Measurements from ENCODE around the gene SLC25A21.
A peak's percentile ranks its signal among the peaks of the same experiment; 100 is the strongest.
"Not testable (repeated sequence)": the region's sequence is repeated elsewhere in the genome, so short reads cannot be mapped to it uniquely, and the experiment has no call there.

The SLC25A21 gene

GRCh38 chr14:37172024-37172869 lies at the start of gene SLC25A21:
SLC25A21 (minus strand) TSS chr14:37172606.
- DNase-seq (ENCODE audit: insufficient read length, low spot score) (peak; percentile 76), FAIRE-seq (peak; percentile 87)

DNA sequence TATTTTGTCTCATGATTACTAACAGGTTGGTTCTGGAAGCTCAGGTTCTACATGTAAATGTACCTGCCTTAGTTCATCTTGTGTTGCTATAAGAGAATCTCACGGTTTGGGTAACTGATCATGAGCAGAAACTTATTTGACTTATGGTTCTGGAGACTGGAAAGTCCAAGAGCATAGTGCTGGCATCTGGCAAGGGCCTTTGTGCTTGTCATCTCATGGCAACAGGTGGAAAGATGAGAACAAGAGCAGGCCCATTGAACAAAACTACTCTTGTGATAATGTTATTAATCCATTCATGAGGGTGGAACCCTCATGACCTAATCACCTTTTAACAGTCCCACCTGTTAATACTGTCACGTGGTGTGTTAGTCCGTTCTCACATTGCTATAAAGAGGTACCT lies 48.7 kb upstream of the SLC25A21 start:
- no peak for DNase-seq (ENCODE audit: insufficient read length, low spot score)
- no peak for FAIRE-seq

DNA sequence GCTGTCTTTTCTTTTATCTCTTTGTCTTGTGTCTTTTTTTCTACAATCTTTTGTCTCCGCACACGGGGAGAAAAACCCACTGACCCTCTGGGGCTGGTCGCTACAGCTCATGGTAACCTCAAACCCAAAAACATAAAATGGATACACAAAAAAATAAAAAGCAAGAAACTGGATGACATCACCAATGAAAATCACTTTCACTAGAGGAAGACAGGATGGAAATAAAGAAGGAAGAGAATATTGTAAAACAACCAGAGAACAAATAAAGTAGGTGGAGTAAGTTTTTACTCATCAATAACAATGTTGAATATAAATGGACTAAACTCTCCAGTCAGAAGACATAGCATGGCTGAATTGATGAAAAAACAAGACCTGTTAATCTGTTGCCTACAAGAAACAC lies 42.9 kb upstream of the SLC25A21 start:
- FAIRE-seq (no peak), DNase-seq (ENCODE audit: insufficient read length, low spot score) (no peak)

DNA sequence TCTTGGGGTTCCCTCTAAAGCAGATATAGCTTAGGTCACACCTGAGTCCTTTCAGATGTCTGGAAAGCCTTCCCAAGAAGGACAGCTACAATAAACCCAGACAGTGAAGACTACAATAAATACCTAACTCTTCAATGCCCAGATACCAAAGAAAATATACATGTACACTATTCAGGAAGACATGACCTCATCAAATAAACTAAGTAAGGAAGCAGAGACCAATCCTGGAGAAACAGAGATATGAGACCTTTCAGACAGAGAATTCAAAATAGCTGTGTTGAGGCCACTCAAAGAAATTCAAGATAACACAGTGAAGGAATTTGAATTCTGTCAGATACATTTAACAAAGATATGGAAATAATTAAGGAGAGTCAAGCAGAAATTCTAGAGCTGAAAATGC lies 40.6 kb upstream of the SLC25A21 start:
- no peak for FAIRE-seq
- no peak for DNase-seq (ENCODE audit: insufficient read length, low spot score)

DNA sequence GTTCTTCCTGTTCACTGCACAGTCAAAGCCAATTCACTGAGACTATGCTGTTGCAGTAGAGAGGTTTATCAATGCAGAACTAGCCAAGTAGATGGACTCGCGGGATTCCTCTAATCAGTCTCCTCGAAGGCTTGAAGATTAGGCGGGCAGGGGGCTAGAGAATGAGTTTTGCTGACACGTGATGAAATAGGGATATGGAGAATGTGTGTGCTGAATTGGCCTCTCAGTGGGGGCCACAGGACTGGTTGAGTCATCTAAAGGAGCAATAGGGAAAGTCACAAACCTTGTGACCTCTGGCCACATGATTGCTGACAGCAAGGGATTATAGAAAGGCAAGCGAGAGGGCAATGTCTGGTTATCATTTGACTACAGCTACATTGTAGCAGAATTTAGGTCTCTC lies 38.0 kb upstream of the SLC25A21 start:
- no peak for DNase-seq (ENCODE audit: insufficient read length, low spot score)
- FAIRE-seq: no peak

DNA sequence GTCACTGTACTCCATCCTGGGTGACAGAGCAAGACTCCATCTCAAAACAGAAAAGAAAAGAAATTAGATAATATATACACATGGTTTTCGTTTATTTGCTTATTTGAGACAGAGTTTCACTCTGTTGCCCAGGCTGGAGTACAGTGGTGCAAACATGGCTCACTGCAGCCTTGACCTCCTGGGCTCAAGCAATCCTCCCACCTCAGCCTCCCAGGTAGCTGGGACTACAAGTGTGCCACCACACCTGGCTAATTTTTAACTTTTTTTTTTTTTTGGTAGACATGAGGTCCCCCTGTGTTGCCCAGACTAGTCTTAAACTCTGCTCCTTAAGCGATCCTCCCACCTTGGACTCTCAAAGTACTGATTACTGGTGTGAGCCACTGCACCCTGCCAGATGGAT lies 37.2 kb upstream of the SLC25A21 start:
- not testable (repeated sequence) for FAIRE-seq

DNA sequence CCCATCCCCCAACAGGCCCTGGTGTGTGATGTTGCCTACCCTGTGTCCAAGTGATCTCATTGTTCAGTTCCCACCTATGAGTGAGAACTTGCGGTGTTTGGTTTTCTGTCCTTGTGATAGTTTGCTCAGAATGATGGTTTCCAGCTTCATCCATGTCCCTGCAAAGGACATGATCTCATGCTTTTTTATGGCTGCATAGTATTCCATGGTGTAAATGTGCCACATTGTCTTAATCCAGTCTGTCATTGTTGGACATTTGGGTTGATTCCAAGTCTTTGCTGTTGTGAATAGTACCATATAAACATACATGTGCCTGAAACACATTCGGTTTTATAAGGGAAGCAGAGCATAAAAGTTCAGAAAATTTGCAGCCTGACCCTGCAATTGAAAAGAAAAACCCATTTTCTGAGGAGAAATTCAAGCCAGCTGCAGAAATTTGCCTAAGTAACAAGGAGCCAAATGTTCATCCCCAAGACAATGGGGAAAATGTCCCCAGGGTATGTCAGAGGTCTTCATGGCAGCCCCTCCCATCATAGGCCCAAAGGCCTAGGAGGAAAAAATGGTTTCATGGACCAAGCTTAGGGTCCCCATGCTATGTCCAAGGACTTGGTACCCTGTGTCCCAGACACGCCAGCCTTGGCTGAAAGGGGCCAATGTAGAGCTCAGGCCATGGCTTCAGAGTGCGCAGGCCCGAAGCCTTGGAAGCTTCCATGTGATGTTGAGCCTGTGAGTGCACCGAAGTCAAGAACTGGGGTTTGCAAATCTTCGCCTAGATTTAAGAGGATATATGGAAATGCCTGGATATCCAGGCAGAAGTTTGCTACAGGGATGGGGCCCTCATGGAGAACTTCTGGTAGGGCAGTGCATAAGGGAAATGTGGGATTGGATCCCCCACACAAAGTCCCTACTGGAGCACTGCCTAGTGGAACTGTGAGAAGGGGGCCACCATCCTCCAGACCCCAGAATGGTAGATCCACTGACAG lies 33.5 kb upstream of the SLC25A21 start:
- not testable (repeated sequence) for DNase-seq (ENCODE audit: insufficient read length, low spot score); FAIRE-seq

More for the DNA sequence above, 37.2 kb upstream of the SLC25A21 start:
- not testable (repeated sequence) for DNase-seq (ENCODE audit: insufficient read length, low spot score)

DNA sequence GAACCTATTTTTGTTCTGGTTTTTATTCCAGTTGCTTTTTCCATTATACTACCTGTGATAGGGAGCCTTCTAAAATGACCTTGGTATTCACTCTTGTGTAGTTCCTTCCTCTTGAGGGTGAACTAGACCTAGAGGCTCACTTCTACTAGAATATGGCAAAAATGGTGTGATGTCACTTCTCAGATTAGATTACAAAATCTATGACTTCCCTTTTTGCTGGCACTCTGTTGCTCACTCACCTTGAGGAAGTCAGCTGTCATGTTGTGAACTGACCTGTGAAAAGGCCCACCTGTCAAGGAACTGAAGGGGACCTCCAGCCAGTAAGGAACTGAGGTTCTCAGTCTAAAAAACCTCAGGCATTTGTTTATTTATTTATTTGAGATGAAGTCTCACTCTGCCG lies 31.0 kb upstream of the SLC25A21 start:
- DNase-seq (ENCODE audit: insufficient read length, low spot score) (no peak), FAIRE-seq (no peak)

GRCh38 chr14:37202812-37203211 lies 30.4 kb upstream of the SLC25A21 start:
- DNase-seq (ENCODE audit: insufficient read length, low spot score): no peak
- no peak for FAIRE-seq

GRCh38 chr14:37202265-37202664 lies 29.9 kb upstream of the SLC25A21 start:
- no peak for DNase-seq (ENCODE audit: insufficient read length, low spot score)
- FAIRE-seq: no peak

GRCh38 chr14:37201724-37202123 lies 29.3 kb upstream of the SLC25A21 start:
- FAIRE-seq: no peak
- no peak for DNase-seq (ENCODE audit: insufficient read length, low spot score)

- no peak for DNase-seq (ENCODE audit: insufficient read length, low spot score)
Observed at GRCh38 chr14:37198907-37199306, 26.5 kb upstream of the SLC25A21 start.

DNA sequence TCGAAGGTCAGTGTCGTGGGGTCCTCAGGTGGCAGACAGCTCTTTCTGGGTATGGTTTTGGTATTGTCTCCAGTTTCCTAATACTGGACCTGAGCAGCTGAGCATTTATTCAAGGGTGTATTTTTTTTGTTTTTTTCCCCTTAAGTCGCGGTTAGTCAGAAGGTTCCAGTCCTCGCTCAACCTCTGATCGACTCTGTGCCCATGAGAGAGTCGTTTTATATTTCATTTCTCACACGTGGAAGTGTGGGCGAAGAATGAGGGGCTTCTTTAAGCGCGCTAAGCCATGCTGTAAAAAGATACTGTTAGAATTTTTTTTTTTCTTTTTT lies 25.8 kb upstream of the SLC25A21 start:
- DNase-seq (ENCODE audit: insufficient read length, low spot score) (no peak), FAIRE-seq (no peak)

More at GRCh38 chr14:37198907-37199306, 26.5 kb upstream of the SLC25A21 start:
- no peak for FAIRE-seq

- DNase-seq (ENCODE audit: insufficient read length, low spot score) (peak; percentile 82), FAIRE-seq (peak; percentile 81)
Observed at GRCh38 chr14:37197421-37198272, 25.2 kb upstream of the SLC25A21 start, which contains the start of gene MIPOL1. MIPOL1 (plus strand) TSS chr14:37197937; CDS start chr14:37247889, 49,952 bp downstream.

DNA sequence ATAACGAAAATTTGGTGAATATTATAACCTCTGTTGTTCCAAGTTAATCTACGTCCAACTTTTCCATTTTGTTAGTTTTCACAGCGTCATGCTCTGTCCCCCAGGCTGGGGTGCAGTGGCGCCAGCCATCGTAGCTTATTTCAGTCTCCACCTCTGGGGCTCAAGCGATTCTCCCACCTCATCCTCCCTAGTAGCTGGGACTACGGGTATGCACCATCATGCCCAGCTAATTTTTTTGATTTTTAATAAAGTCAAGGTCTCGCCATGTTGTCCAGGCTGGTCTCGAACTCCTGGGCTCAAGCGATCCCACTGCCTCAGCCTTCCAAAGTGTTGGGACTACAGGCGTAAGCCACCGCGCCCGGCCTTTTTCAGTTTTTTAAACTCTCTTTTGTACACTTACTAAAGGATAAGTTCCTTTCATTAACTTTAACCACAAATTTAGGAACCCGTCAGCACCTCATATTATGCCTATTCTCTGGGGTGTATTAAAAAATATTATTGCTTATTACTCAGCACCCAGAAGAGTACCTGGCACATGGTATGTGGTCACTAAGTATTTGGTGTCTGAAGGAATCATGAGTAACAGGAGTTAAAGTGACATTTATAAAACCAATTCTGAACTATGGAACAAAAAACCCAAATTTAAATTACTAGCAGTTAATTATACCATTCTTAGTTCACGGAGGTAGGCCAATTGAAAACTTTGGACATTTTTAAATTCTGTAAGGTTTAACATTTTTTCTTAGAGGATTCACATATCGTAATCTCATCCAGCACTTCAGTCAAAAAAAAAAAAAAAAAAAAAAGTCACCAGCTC lies 24.4 kb upstream of the SLC25A21 start:
- FAIRE-seq: no peak
- no peak for DNase-seq (ENCODE audit: insufficient read length, low spot score)

GRCh38 chr14:37195327-37195726 lies 22.9 kb upstream of the SLC25A21 start:
- no peak for DNase-seq (ENCODE audit: insufficient read length, low spot score)
- no peak for FAIRE-seq

DNA sequence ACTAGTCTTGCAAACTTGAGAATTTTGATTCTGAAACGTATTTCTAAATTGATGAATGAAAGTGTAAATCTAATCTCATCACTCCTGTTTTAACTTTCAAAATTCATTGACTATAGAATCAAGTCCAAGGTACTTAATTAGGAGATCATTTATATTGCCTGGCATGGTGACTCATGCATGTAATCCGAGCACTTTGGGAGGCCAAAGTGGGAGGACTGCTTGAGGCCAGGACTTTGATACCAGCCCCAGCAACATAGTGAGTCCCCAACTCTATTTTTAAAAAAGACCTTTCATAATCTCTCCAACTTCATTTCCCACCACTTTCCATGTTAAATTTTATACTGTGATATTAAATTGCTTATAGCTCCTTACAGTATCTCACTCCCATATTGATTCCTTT lies 22.3 kb upstream of the SLC25A21 start:
- DNase-seq (ENCODE audit: insufficient read length, low spot score) (no peak), FAIRE-seq (no peak)

DNA sequence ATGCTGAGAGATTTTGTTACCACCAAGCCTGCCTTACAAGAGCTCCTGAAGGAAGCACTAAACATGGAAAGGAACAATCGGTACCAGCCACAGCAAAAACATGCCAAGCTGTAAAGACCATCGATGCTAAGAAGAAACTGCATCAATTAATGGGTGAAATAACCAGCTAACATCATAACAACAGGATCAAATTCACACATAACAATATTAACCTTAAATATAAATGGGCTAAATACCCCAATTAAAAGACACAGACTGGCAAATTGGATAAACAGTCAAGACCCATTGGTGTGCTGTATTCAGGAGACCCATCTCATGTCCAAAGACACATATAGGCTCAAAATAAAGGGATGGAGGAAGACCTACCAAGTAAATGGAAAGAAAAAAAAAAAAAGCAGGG lies 17.3 kb upstream of the SLC25A21 start:
- DNase-seq (ENCODE audit: insufficient read length, low spot score): not testable (repeated sequence)

GRCh38 chr14:37187840-37188577 lies 15.6 kb upstream of the SLC25A21 start:
- FAIRE-seq; DNase-seq (ENCODE audit: insufficient read length, low spot score): not testable (repeated sequence)

More for the DNA sequence above, 17.3 kb upstream of the SLC25A21 start:
- not testable (repeated sequence) for FAIRE-seq
